ENCODE measurements around the gene NAGA. TPM values are rescaled to one million over a fixed set of nuclear protein-coding genes. Genes with fewer than 3 reads are reported as not detected.

Gene NAGA
- total RNA-seq, 1 donor from 2014 or later = 52.3 TPM

DNA sequence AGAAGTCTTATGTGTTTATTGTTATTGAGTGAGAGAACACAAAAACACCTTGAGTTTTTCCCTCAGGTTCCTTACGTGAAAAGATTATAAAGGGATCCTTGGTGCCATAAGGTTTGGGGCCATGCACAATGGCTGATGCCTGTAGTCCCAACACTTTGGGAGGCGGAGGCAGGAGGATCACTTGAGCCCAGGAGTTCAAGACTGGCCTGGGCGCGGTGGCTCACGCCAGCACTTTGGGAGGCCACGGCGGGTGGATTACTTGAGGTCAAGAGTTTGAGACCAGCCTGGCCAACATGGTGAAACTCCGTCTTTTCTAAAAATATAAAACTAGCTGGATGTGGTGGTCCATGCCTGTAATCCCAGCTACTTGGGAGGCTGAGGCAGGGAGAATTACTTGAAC, 14.3 kb upstream of the NAGA start:
- TF ChIP-seq, protein P1, sequence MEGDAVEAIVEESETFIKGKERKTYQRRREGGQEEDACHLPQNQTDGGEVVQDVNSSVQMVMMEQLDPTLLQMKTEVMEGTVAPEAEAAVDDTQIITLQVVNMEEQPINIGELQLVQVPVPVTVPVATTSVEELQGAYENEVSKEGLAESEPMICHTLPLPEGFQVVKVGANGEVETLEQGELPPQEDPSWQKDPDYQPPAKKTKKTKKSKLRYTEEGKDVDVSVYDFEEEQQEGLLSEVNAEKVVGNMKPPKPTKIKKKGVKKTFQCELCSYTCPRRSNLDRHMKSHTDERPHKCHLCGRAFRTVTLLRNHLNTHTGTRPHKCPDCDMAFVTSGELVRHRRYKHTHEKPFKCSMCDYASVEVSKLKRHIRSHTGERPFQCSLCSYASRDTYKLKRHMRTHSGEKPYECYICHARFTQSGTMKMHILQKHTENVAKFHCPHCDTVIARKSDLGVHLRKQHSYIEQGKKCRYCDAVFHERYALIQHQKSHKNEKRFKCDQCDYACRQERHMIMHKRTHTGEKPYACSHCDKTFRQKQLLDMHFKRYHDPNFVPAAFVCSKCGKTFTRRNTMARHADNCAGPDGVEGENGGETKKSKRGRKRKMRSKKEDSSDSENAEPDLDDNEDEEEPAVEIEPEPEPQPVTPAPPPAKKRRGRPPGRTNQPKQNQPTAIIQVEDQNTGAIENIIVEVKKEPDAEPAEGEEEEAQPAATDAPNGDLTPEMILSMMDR (IDR thresholded peaks at IDR 0.05) = no peak
- DNase-seq (ENCODE audit: low spot score in 2 of 2) = no peak
- peaks cover 0 to 26% of the 10 kb centered on the region in 2 donors for H3K4me1 ChIP-seq

DNA sequence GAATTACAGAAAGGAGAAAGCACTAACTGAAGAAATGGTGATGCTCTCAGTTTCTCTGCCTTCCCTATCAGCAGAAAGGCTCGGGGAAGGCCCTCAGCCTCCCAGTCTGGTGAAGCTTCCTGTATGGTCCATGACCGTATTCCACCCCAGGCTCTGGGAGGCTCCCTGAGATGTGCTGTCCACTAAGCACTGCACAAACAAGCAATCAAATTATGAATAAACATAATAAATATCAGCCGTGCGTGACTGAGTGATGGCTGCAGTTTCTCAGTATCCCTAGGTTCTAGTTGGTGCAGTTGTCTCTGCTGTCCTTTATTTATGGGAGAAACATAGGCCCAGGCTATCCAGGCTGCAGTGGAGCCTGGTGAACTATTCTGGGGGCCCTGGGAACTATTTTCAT, 12.5 kb upstream of the NAGA start:
- peaks cover 34 to 48% of the 10 kb centered on the region in 2 donors for H3K36me3 ChIP-seq
- TF ChIP-seq, protein P1 (IDR thresholded peaks at IDR 0.05) = no peak
- H3K9me3 ChIP-seq = no peaks in the 10 kb centered on the region
- no peak for DNase-seq (ENCODE audit: low spot score in 2 of 2)
- no peak overlapping the region for H3K27ac ChIP-seq
- no peak overlapping the region for H3K4me3 ChIP-seq
- H3K4me1 ChIP-seq = peaks cover 0 to 24% of the 10 kb centered on the region in 2 donors
- intact Hi-C loops (cut with DNase I) = no loop called here
- H3K27me3 ChIP-seq = no peaks in the 10 kb centered on the region

More for the DNA sequence above, 14.3 kb upstream of the NAGA start:
- Histone ChIP-seq H3K27ac (no peak overlapping the region), H3K9me3 (no peaks in the 10 kb centered on the region), H3K4me3 (no peak overlapping the region), H3K36me3 (peaks cover 34 to 48% of the 10 kb centered on the region in 2 donors), H3K27me3 (no peaks in the 10 kb centered on the region)
- intact Hi-C loops (cut with DNase I) = no loop called here

DNA sequence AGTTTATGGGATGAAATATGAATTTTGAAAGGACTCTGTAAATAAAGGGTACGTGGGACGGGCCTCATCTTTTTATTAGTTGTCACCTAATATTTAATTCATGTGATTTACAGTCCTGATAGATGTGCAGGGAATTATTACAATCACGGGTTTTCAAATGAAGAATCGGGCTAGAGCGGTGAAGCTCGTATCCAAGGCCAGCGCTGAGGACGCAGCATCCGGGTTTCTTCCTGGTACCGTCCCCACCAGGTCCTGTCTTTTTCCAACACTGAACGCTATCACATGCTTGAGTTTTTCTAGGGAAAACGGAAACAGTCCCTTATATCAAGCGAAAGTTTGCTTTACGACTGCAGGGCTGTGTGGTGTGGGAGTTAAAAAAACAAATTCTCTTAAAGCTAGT, 9.7 kb upstream of the NAGA start:
- Histone ChIP-seq H3K27ac (peak overlapping the region; percentile 95 to 96), H3K4me1 (peaks cover 0 to 33% of the 10 kb centered on the region in 2 donors), H3K4me3 (peak overlapping the region; percentile 67 to 72), H3K9me3 (no peaks in the 10 kb centered on the region), H3K36me3 (peaks cover 27 to 38% of the 10 kb centered on the region in 2 donors), H3K27me3 (no peaks in the 10 kb centered on the region)
- DNase-seq (ENCODE audit: low spot score in 2 of 2) = no peak
- TF ChIP-seq, protein P1 (IDR thresholded peaks at IDR 0.05) = no peak
- intact Hi-C loops (cut with DNase I) = loop anchor here (1.0 kb wide), 1 partner anchor 10 kb away; the partner anchor contains the start of gene NDUFA6

DNA sequence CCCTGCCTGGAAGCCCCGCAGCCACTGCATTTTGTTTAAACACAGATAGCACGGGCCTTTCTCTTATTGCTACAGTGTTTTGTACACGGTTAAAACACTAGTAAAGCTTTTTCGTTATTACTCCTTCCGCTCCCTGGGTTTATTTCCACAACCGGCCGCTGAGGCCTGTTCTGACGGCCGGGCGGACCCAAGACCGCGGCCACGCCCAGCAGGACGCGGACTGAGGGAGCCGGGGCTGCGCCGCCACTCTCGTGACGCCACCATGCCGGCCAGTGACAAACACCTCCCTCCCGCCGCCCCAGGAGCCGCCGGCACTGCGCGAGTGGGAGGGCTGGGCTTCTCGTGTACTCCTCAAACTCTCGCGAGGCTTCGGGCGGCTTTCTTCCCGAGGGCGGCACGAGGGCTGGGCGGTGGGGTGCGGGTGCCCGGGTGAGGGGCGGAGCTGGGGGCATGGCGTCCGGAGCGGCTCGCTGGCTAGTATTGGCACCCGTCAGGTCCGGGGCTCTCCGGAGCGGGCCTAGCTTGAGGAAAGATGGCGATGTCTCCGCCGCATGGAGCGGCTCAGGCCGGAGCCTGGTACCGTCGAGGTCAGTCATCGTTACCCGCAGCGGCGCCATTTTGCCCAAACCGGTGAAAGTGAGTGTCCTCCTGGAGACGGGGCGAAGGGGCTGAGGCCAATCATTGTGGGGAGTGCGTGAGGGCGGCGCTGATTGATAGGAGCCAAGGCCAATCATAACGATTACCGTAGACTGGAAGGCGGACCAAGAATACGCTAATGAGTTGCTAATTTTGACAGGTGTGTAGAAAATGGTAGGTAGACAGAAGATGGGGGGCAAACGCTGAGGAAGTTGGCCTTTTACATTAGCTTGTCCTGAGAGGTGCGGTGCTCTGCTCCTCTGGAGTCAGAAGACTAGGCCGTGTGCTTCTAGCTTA, 9.0 kb upstream of the NAGA start, which contains the start of gene SMDT1:
Gene SMDT1, plus strand, starts transcription at position 382 of the 933 bp plus-strand sequence. Its CDS starts 69 bp downstream, at position 451.
- no peaks in the 10 kb centered on the region for H3K9me3 ChIP-seq
- TF ChIP-seq, protein P1 (IDR thresholded peaks at IDR 0.05) = no peak
- no peaks in the 10 kb centered on the region for H3K27me3 ChIP-seq
- intact Hi-C loops (cut with DNase I) = loop anchor here (1.0 to 10.0 kb wide), 6 partner anchors 9 to 1105 kb away; partner anchors contain the start of genes NAGA, NDUFA6, SREBF2 and TTLL12
- H3K4me3 ChIP-seq = peak within 1 kb of the TSS; percentile 67 to 72
- DNase-seq (ENCODE audit: low spot score in 2 of 2) = peak; percentile 92 to 100
- peaks cover 0 to 38% of the 10 kb centered on the region in 2 donors for H3K4me1 ChIP-seq
- H3K36me3 ChIP-seq = peaks cover 20 to 31% of the 10 kb centered on the region in 2 donors
- H3K27ac ChIP-seq = peak within 1 kb of the TSS; percentile 95 to 96

DNA sequence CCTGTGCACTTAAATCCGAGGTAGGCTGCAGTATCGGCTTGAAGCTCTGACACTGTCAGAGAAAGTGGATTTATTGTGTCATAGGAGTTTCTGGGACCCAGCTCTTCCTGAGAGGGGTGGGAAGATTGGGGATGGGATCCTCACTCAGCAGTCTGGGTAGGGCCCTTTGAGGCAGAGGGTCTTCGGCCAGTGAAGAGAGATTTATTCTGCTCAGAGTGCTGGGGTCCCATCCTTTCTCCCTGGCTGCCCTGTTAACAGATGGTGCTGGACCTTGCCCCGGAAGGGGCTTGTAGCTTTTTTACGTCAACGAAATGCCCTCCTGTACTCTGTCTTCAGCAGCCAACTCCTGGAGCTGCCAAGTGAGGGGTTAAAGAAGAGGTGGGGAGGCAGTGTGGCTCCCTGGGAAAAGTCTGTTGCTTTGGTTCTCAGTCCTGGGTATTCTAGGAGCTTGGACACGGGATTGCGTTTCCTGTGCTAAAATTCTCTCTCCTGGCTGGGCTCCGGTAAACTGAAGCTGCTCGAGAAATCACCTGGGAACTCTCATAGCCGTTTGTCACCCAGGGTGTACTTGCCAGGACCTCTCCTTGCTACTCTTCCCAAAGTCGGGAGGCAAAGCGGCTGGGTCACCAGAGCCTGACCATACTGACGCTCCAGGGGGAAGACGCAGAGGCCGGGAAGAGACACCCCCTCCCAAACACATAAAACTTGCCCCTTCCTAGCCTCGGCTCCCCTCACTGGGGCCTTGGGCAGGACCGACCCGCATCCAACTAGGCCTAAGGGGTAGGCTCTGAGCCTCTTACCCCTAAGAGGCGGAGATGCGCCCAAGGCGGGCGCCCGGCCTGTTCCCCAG, 8.1 kb upstream of the NAGA start:
- Histone ChIP-seq H3K4me3 (peak overlapping the region; percentile 67 to 72), H3K9me3 (no peaks in the 10 kb centered on the region), H3K36me3 (peaks cover 19 to 24% of the 10 kb centered on the region in 2 donors), H3K27me3 (no peaks in the 10 kb centered on the region), H3K4me1 (peaks cover 0 to 41% of the 10 kb centered on the region in 2 donors), H3K27ac (peak overlapping the region; percentile 95 to 96)
- DNase-seq (ENCODE audit: low spot score in 2 of 2) = no peak
- TF ChIP-seq, protein P1 (IDR thresholded peaks at IDR 0.05) = no peak
- intact Hi-C loops (cut with DNase I) = loop anchor here (1.0 to 10.0 kb wide), 5 partner anchors 8 to 1106 kb away; partner anchors contain the start of genes NAGA, SREBF2 and TTLL12
